ENCODE data around the gene BTBD2. TPM values are rescaled to one million over a fixed set of nuclear protein-coding genes. Genes with fewer than 3 reads are reported as not detected.

Gene BTBD2
- polyA plus RNA-seq, 3 donors, result 2.8 to 36.0 (median 3.3) TPM

DNA sequence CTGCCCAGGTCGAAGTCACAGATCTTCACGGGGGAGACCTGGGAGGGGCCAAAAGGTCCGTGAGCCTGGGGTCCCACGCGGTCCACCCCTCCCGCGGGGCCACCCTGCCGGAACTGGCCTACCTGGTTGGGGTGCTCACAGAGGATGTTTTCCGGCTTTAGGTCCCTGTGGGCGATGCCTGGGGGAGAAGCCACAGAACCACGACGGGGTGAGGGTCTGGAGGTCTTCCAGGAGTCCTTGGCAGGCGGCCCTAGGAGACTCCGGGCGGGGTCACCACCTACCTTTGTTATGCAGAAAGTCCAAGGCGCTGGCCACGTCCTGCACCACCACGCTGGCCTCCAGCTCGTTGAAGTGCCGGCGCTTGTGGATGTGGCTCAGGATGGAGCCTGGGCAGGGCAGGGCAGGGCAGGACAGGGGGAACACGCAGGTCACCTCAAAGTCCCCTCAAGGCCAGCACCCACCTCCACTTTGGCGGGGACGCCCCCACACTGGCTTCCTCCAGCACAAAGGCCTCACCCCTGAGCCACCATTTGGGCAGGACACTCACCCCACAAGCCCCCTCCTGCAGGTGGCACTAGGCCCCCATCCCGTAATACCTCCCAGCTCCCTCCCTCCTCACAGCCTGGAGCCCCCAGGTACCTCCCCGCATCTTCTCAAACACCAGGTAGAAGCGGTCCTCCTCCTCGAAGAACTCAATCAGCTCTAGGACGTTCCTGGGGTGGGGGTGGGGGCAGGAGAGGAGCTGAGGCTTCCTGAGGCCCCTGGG is 27.2 kb upstream of the BTBD2 start:
- Histone ChIP-seq H3K4me3 (replicated peaks in 1 of 3; ENCODE audit: low read depth in 2 of 3, low read length in 3 of 3) (peak overlapping the region; percentile 10 to 66 (median 10)), H3K4me2 (replicated peaks; ENCODE audit: extremely low read depth, low read length, poor library complexity, severe bottlenecking) (peak overlapping the region; percentile 75), H3K9ac (ENCODE audit: insufficient read depth, low read length, poor library complexity, severe bottlenecking) (peak overlapping the region; percentile 81)

More for the DNA sequence above, 27.2 kb upstream of the BTBD2 start:
- H3K27ac Mint-ChIP-seq, result peak overlapping the region; percentile 82 to 94 (median 91)
- H3K9me3 Mint-ChIP-seq, result no peaks in the 10 kb centered on the region
- WGBS (ENCODE audit: insufficient coverage), result 28% methylated on average over 21 of the region's 29 CpGs
- TF ChIP-seq, protein P1, sequence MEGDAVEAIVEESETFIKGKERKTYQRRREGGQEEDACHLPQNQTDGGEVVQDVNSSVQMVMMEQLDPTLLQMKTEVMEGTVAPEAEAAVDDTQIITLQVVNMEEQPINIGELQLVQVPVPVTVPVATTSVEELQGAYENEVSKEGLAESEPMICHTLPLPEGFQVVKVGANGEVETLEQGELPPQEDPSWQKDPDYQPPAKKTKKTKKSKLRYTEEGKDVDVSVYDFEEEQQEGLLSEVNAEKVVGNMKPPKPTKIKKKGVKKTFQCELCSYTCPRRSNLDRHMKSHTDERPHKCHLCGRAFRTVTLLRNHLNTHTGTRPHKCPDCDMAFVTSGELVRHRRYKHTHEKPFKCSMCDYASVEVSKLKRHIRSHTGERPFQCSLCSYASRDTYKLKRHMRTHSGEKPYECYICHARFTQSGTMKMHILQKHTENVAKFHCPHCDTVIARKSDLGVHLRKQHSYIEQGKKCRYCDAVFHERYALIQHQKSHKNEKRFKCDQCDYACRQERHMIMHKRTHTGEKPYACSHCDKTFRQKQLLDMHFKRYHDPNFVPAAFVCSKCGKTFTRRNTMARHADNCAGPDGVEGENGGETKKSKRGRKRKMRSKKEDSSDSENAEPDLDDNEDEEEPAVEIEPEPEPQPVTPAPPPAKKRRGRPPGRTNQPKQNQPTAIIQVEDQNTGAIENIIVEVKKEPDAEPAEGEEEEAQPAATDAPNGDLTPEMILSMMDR (IDR thresholded peaks at IDR 0.05), result no peak
- Histone ChIP-seq H3K36me3 (replicated peaks in 1 of 2; ENCODE audit: control insufficient read depth in 1 of 2, insufficient read depth in 2 of 2, low read length in 2 of 2) (peaks cover 78 to 85% of the 10 kb centered on the region in 2 donors), H3K79me2 (ENCODE audit: insufficient read depth, low read length) (peaks cover 50% of the 10 kb centered on the region), H3K9me3 (replicated peaks in 1 of 2; ENCODE audit: control insufficient read depth in 1 of 2, insufficient read depth in 1 of 2, low read length in 2 of 2) (no peaks in the 10 kb centered on the region), H4K20me1 (ENCODE audit: insufficient read depth, low read length) (peaks cover 88% of the 10 kb centered on the region), H3K4me1 (ENCODE audit: control insufficient read depth in 1 of 2, insufficient read depth in 2 of 2, low read length in 2 of 2) (peaks cover 23 to 33% of the 10 kb centered on the region in 2 donors), H3K27me3 (ENCODE audit: control insufficient read depth in 2 of 2, insufficient read depth in 2 of 2, low read length in 2 of 2) (no peaks in the 10 kb centered on the region), H3K27ac (ENCODE audit: low read depth in 1 of 2, low read length in 2 of 2) (peak overlapping the region; percentile 70 to 95), H2AFZ (ENCODE audit: insufficient read depth, low read depth, low read length, poor library complexity, severe bottlenecking) (no peak overlapping the region)
- no peak for DNase-seq
- intact Hi-C loops (cut with micrococcal nuclease), result loop anchor here in 1 of 2 donors (10.0 kb wide), 1 partner anchor 148 kb away; no protein-coding TSS in a partner anchor
- peaks cover 0 to 2% (median 0%) of the 10 kb centered on the region in 3 donors for H3K27me3 Mint-ChIP-seq (ENCODE audit: low read depth in 3 of 3)
- H3K4me3 Mint-ChIP-seq, result peak overlapping the region; percentile 53 to 71
- H3K4me1 Mint-ChIP-seq, result peaks cover 31% of the 10 kb centered on the region
- peaks cover 37 to 70% of the 10 kb centered on the region in 2 donors for H3K36me3 Mint-ChIP-seq
